NCI-H82 treated with DMSO at 0.1 percent for 48 hours (cell line): ENCODE data around the gene CAMSAP1.

Experiments used
- DNase-seq: peaks from one replicate; lab custom pipeline; 2025; ENCODE audit not compliant: unreplicated experiment; lab: John Stamatoyannopoulos, UW

The CAMSAP1 gene

GRCh38 chr9:135761150-135761844, 146.0 kb downstream of the CAMSAP1 start:
- DNase-seq = no peak

- DNase-seq = no peak
Measured at GRCh38 chr9:135760465-135760864, 146.9 kb downstream of the CAMSAP1 start.

GRCh38 chr9:135759676-135760300, 147.6 kb downstream of the CAMSAP1 start:
- DNase-seq = no peak

GRCh38 chr9:135758870-135759269, 148.5 kb downstream of the CAMSAP1 start:
- no peak for DNase-seq
